KG1 (cell line): ENCODE measurements around the gene PREPL.

Experiments
- DNase-seq: peaks from one replicate; lab custom pipeline; 2025; lab: John Stamatoyannopoulos, UW

PREPL gene

DNA sequence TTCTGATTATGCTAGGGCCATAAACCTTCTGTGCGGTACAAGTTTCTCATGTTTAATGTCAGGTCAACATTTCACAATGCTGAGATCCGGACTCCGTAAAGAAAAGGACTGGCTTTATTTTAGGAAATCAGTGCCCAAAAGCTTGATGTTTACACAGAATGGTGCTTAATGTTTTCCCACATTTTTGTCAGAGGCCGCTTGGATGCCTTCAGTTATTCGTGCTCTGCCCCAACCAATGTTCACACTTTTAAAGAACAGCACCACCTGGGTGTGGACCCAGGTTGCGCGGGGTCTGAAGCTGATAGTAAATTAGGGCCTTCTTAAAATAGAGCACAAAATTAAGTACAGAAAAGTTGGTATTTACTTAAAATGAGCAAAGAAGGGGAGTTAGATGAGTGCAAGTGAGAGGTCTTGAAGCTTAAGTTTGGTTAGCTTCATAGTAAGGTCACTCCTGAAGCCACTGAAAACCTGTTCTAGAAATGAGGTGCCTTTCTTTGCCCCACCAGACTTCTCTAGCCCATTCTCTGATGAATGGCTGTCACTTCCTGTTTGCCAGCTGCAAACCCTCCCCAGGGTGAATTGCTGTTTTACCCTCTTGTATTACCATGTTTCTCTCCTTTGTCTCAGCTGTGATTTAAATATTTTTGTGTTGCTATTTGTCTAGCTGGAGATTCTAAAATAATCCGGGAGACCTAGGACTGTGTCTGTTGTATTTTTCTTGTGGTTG is 65.5 kb downstream of the PREPL start:
- DNase-seq: no peak

DNA sequence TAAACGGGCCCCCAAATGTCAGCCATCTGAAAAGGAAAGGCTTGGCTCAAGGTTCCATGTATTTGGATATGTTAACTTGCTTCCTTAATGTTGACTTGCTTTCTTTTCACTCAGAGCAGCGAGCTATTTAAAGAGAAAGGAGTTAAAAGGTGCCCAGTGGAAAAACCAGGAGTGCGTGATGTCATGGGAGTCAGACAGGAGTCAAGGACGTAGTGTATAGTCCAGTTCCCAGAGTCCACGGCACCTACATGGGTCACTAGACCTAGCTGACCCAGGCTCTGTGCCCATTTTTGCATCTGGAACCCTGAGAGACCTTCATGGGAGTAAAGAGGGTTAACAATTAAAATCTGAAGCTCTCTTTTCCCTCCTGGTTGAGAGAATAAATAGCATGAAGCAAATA is 66.2 kb downstream of the PREPL start:
- no peak for DNase-seq

DNA sequence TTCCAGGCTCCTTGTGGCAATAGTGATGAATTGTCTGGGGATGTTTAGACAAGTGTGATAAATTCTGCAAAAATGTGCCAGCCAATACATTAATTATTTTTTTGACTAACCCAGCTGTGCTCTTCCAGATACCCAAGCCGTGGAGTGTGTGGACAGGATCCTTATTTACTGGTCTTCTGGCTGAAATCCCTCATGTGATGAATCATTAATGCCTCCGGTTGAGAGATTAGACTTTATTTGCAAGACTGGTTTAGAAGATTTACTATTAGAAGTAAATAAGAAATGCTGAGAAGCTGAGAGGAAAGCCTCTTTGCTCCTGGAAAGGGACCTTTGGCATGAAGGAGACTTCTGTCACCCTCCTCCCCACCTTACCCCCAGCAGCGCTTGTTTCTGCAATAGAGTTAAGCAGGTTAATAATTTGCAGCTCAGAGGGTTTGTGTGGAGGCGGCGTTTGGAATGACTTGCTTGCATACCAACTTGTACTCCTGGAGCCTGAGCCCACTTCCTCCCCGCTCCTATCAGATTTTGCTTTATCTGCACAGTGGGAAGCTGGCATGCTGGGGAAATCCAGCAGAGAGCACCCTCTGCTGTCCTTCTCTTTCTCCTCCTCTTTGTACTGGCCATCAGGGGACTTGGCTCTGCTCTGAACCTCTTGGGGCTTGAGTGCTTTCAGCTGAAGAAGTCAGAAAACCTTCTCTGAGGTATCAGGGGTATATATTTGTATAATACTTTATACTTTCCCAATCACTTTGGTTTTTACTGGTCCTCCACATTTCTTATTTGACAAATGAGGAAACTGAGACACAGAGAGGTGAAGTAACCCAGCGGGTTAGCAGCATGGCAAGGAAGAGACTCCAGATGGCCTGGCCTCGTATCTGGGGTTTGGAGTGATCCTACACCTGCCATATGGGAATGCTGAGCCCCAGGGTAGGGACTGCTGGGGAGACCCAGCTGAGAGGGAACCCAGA is 69.7 kb downstream of the PREPL start:
- no peak for DNase-seq

DNA sequence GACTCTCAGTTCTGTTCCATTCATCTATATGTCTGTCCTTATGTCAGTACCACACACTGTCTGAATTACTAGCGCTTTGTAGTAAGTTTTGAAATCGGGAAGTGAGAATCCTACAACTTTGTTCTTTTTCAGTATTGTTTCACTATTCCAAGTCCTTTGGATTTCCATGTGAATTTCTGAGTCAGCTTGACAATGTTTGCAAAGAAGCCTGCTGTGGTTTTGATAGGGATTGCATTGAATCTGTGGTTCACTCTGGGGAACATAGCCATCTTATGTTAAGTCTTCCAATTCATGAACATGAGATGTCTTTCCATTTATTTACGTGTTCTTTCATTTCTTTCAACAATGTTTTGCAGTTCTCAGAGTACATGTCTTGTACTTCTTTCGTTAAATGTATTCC is 71.0 kb downstream of the PREPL start:
- no peak for DNase-seq

DNA sequence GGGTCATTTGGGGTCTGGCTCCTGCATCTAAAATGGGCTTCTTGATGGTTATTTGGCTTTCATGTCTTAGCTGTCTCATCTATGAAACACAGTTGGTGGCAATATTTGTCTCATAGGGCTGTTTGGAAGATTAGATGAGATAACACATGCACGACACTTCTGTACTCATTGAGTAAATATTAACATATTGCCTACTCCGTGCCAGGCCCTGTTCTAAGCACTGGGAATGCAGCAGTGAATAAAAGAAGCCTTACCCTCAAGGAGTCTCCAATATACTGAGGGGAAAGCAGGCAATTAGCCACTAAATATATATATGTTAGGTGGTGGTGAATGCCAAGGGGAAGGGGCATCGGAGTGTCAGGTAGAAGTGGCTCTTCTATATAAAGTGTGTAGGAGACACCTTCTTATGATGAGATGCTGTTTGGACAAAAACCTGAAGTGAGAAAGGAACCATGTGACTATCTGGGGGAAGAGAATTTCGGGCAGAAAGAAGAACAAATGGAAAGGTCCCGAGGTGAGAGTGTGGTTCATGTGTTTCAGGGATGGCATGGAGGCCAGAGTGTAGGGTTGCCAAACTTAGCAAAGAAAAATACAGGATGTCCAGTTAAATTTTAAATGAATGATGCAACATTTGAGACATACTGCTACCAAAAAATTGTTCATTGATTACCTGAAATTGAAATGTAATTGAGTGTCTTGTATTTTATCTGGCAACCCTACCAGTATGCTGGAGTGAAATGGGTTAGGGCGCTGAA is 74.2 kb downstream of the PREPL start:
- DNase-seq: no peak

DNA sequence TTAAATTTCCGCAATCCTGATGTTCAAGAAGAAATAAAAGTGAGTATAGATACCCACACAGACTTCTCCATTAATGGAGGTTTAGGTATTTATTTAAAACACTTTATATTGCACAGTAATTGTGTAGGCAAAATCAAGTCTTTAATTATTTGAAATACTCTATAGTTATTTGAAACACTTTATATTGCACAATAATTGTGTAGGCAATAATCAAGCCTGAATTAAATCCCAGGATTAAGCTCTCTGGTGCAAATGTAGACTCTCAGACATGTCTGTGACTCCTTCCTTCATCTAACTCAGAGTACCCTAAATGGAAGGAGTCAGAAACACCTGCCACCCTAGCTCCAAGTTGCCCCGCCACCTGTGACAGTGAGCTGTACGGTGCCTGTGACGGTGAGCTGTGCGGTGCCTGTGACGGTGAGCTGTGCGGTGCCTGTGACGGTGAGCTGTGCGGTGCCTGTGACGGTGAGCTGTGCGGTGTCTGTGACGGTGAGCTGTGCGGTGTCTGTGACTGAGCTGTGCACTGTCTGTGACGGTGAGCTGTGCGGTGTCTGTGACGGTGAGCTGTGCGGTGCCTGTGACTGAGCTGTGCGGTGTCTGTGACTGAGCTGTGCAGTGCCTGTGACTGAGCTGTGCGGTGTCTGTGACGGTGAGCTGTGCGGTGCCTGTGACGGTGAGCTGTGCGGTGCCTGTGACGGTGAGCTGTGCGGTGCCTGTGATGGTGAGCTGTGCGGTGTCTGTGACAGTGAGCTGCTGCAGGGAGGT is 75.0 kb downstream of the PREPL start:
- no peak for DNase-seq

DNA sequence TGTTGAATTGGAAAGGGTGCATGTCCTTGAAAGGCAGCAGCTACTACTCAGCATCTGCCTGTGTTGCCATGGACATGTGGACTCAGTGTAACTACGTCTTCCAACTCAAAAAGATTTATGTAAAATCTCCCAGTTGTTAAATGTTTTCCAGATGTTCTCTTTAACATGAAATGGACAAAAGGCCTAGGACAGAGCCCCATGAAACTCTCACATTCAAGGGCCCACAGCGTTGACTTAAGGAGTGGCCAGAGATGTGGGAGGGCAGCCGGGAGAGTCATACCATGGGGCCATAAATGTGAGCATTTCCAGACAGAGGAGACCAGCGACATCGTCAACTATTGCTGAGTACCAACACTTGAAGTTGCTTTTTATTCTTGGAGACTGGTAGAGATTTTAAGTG is 76.1 kb downstream of the PREPL start:
- no peak for DNase-seq

DNA sequence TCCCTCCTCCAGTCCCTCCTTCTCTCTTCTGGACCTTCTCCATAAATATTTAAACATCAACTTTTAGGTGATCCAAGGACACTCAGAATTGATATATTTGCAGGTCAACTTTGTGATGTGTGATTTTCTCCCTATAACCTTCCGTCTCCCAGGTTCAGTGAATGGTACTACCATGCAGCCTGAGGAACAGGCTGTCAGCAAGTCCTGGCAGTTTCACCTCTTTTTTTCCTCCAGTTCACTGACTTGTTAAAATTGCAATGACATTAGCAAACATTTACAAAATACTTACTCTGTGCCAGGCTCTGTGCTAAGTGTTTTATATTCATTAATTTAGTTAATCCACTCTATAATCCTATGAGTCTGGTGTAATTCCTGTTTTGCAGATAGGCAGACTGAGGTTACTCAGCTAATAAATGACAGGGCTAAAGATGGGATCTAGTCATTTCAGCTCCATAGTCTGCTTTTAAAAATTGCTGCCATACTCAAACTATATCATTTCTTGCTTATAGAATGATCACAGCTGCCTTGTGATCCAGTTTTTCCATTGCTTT is 78.1 kb downstream of the PREPL start:
- DNase-seq: no peak

DNA sequence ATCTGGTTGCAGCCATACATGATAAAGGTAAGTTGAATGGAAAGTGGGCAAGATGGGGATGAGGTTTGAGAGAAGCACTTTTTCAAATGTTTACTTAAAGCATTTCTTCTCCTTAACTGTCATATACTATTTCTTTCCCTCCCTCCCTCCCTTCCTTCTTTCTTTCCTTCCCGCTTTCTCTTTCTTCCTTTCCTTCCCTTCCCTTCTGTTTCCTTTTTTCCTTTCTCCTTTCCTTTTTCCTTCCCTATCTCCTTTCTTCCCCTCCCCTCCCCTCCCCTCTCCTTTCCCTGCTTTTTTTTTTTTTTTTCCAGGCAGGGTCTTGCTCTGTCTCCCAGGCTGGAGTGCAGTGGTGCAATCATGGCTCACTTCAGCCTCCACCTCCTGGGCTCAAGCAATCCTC is 80.4 kb downstream of the PREPL start:
- no peak for DNase-seq

DNA sequence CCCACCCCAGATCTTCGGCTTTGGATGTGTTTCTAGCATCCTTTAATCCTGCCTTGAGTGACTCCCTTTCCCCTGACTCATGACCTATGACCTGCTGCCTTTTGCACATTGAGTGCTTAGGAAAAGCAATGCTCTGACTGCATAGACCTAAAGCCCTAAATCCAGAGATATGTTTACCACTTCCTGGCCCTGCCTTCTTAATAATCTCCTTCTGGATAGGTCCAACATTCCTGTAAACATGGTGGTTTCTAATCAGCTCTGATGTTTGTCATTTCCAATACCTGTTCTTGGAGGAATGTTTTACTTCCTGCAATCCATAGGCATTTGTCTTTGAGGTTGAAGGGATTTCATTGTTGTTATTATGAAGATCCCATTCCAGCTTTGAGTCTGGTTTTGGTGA is 83.8 kb downstream of the PREPL start:
- no peak for DNase-seq

DNA sequence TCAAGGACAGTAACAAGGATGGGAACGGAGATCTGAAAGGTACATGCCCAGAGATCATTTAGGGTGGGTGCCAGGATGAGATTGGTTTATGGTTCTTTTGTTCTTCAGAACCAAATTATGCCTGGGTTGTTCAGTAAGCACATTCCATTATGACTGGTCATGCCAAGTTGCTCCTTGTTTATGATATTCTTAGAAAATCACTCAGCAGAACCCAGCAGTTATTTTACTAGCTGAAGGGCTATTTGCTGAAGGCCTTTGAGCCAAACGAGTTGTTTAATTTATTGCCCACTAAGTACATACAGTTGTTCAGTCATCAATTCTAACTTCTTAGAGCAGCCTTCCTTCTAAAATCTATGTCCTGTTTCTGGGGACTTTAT is 85.4 kb downstream of the PREPL start:
- DNase-seq: no peak

DNA sequence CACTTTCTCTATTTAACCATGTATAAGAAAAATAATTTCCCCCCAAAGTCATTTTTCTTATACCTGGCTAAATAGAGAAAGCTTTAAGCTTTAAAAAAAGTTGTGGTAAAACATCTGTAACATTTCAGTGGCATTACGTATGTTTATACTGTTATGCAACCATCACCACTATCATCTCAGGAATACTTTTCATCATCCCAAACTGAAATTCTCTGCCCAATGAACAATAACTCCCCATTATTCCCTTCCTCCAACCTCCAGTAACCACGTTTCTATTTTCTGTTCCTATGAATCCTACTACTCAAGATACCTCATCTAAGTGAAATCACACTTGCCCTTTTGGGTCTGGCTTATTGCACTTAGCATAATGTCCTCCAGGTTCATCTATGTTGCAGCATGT is 87.7 kb downstream of the PREPL start:
- DNase-seq: no peak

DNA sequence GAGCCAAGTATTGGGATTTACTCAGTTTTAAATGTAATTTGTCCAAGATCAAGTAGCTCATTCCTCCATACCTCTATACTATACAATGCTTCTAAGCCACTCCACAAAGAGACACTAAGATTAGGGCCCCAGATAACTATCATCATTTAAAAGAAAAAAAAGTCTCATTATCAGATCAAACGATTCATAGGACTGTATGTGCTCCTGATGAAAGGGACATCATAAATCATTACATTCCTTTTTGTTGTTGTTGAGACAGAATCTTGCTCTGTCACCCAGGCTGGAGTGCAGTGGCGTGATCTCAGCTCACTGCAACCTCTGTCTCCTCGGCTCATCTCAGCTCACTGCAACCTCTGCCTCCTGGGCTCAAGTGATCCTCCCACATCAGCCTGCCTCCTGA is 88.2 kb downstream of the PREPL start:
- DNase-seq: no peak

DNA sequence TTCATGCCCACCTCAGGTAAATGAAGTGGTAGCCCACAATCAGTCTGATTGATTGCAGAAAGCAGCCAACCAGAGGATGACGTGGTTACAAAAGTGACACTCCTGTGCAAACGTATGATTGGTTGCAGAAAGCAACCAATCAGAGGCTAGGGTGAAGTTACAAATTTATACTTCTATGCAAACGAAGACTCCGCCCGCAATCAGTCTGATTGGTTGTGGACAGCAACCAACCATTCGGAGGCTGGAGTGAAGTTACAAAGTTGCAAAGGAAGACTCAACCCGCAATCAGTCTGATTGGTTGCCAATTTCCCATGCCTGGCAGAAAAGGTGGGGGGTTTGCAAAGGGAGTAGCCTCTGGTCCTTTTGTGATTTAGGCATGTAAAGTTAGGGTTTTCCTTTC is 90.0 kb downstream of the PREPL start:
- DNase-seq: no peak

DNA sequence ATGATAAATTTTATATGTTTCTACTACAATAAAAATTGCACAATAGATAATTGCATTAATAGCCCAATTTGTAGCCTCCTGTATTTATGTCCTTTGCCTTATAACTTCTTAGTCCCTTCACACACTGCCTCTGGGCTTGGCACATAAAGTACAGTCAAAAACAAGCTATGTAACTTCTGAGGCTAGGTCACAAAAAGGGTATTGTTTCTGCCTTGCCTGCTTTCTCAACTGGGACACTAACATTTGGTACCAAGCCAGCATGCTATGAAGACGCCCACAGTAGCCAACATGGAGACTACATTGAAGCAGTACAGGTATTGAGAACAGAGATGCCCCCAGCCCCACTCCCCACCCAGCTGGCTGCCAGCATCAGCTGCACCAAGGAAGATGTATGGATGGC is 91.5 kb downstream of the PREPL start:
- DNase-seq: no peak

DNA sequence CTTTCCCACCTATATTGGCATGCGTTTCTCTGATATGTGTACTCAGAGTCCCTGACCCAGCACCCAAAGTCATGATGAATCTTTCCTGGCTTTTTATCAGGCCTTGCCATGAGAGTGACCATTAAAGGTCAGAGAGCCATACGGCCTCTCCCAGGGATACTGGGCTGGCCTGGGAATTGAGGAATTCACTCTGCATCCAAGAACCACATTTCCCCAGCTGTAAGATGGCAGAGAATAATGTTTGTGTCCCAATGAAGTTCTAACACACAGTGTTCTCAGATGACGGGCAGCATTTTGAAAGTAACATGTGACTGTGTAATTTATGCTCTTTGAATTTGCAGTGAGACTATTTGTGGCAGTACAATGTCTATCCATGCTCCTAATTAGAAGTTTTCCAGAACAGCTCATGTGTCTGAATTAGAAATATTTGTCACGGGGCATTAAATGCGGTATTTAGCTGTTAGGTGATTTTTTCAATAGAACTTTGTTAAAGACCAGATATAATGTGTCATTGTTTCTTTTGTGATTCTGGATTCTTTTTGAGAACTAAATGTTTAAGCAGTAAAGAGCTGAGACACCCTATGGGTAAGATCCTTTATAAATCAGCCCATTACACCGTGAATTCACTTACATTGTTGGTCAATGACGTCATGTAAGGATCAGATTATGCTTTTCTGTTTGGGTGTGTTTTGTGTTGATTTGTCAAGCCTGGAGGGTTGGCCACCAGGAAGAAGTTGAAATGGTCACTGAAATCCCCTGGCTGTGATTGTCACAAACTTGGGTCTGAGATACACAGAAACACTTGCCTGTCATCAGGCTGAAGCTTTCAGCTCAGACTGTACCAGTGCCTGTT is 93.3 kb downstream of the PREPL start:
- DNase-seq: no peak
